Panc1 (cell line): ENCODE results near the gene COL23A1. TPM values are rescaled to one million over a fixed set of nuclear protein-coding genes. Genes with fewer than 3 reads are reported as not detected.

Experiments used
- ATAC-seq: fragments of 200-7000 bp; cut with Tn5 transposase; 2 replicates; pipeline ENCODE4 v1.9.1; 2020; ENCODE audit warnings: mild to moderate bottlenecking, moderate library complexity
- BruUV-seq: library from RNA; stranded (reverse); fragments of 400-500 nt; replicated peaks from 2 replicates; lab custom pipeline; 2021; lab: Mats Ljungman, UMichigan
- CTCF ChIA-PET: fragments of 300-600 bp; sonication (Branson Sonifier 250); formaldehyde crosslinking; loops from one replicate; lab custom pipeline; 2022; ENCODE audit warnings: antibody characterized with exemption; lab: Charles Lee
- POLR2A ChIA-PET: fragments of 300-600 bp; sonication (Branson Sonifier 250); formaldehyde crosslinking; loops from one replicate; lab custom pipeline; 2022; ENCODE audit warnings: antibody characterized with exemption; lab: Charles Lee
- DNase-seq: peaks from one replicate; pipeline ENCODE4 v3.0.0-alpha.2; 2010; ENCODE audit warnings: low read depth, low spot score
- H3K27ac ChIP-seq: 2 replicates; pipeline ENCODE4 v1.5.1; 2011; ENCODE audit warnings: mild to moderate bottlenecking, low read length, inconsistent platforms
- H3K27me3 ChIP-seq: fragments of 200-500 bp; sonication (Bioruptor generic); 2 replicates; pipeline ENCODE4 v1.6.0; 2014; ENCODE audit warnings: low read length, inconsistent platforms; ENCODE audit not compliant: control insufficient read depth, insufficient read depth
- H3K36me3 ChIP-seq: fragments of 200-500 bp; sonication (Bioruptor generic); 2 replicates; pipeline ENCODE4 v1.5.1; 2014; ENCODE audit warnings: inconsistent platforms, mild to moderate bottlenecking, low read length, moderate library complexity; ENCODE audit not compliant: control insufficient read depth, insufficient read depth
- H3K4me1 ChIP-seq: 2 replicates; pipeline ENCODE4 v1.5.1; 2011; ENCODE audit warnings: inconsistent platforms, mild to moderate bottlenecking, low read length, moderate library complexity; ENCODE audit not compliant: control insufficient read depth, insufficient read depth
- H3K4me3 ChIP-seq, 2 experiments: 2 replicates each; pipeline ENCODE4 v1.5.1; 2011 to 2012; ENCODE audit warnings: low read depth in 2 of 2, low read length in 2 of 2, mild to moderate bottlenecking in 2 of 2, inconsistent platforms in 1 of 2, moderate library complexity in 1 of 2
- H3K9me3 ChIP-seq: fragments of 200-500 bp; sonication (Bioruptor generic); 2 replicates; pipeline ENCODE4 v1.5.1; 2014; ENCODE audit warnings: low read depth, mild to moderate bottlenecking, inconsistent platforms, low read length, moderate library complexity; ENCODE audit not compliant: control insufficient read depth, insufficient read depth
- CTCF ChIP-seq: fragments of 450-650 bp; IDR thresholded peaks from 2 replicates; pipeline ENCODE4 v1.5.1; 2017; ENCODE audit warnings: mild to moderate bottlenecking
- POLR2AphosphoS5 ChIP-seq: IDR thresholded peaks from 2 replicates; pipeline ENCODE4 v1.6.1; 2012; ENCODE audit warnings: mild to moderate bottlenecking, low read depth, low read length, moderate library complexity
- SIN3A ChIP-seq: IDR thresholded peaks from 2 replicates; pipeline ENCODE4 v1.6.1; 2012; ENCODE audit warnings: low read depth, mild to moderate bottlenecking, low read length, moderate library complexity, borderline replicate concordance; ENCODE audit not compliant: insufficient read depth
- TCF7L2 ChIP-seq: IDR thresholded peaks from 2 replicates; pipeline ENCODE4 v1.6.1; 2011; ENCODE audit warnings: mild to moderate bottlenecking, low read depth, low read length, inconsistent platforms
- in situ Hi-C: cut with HindIII; loops from 2 replicates; pipeline ENCODE4 v1.10.0; 2016; ENCODE audit warnings: low sequenced_read_pairs, low pct_unique_long_range_greater_than_20kb
- intact Hi-C: fragments of 100-400 bp; cut with micrococcal nuclease; formaldehyde crosslinking; loops from one replicate; pipeline ENCODE4 v1.10.0; 2022; ENCODE audit not compliant: unreplicated experiment
- total RNA-seq: library from RNA; stranded (reverse); gene quantifications from one replicate; pipeline ENCODE4 v1.2.1, GENCODE V29; 2021; ENCODE audit not compliant: unreplicated experiment
- TF ChIP-seq, protein P1 (sequence below), 2 experiments: IDR thresholded peaks; 2 replicates each; pipeline ENCODE4 v1.6.1; 2011 to 2012; ENCODE audit warnings: low read depth in 2 of 2, control low read depth in 1 of 2, low read length in 1 of 2, mild to moderate bottlenecking in 1 of 2, moderate library complexity in 1 of 2; ENCODE audit not compliant: insufficient read depth in 1 of 2

The COL23A1 gene
- total RNA-seq, 1 experiment from 2014 or later = 0.05 TPM

DNA sequence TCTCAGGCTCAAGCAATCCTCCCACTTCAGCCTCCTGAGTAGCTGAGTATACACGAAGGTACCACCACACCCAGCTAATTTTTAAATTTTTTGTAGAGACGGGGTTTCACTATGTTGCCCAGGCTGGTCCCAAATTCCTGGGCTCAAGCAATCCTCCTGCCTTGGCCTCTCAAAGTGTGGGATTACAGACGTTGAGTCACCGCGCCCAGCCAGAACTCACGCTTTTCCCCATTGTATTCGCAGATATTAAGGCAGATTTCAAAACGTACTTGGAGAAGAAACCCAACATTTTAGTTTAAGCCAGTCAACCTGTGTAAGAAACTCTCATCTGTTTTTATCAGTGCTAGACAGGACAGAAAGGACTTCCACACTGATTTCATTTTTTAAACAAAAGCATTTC lies 26.6 kb downstream of the COL23A1 start:
- in situ Hi-C loops (no loop called here), intact Hi-C loops (no loop called here)
- BruUV-seq = no TSS peak
- TF ChIP-seq, protein P1, sequence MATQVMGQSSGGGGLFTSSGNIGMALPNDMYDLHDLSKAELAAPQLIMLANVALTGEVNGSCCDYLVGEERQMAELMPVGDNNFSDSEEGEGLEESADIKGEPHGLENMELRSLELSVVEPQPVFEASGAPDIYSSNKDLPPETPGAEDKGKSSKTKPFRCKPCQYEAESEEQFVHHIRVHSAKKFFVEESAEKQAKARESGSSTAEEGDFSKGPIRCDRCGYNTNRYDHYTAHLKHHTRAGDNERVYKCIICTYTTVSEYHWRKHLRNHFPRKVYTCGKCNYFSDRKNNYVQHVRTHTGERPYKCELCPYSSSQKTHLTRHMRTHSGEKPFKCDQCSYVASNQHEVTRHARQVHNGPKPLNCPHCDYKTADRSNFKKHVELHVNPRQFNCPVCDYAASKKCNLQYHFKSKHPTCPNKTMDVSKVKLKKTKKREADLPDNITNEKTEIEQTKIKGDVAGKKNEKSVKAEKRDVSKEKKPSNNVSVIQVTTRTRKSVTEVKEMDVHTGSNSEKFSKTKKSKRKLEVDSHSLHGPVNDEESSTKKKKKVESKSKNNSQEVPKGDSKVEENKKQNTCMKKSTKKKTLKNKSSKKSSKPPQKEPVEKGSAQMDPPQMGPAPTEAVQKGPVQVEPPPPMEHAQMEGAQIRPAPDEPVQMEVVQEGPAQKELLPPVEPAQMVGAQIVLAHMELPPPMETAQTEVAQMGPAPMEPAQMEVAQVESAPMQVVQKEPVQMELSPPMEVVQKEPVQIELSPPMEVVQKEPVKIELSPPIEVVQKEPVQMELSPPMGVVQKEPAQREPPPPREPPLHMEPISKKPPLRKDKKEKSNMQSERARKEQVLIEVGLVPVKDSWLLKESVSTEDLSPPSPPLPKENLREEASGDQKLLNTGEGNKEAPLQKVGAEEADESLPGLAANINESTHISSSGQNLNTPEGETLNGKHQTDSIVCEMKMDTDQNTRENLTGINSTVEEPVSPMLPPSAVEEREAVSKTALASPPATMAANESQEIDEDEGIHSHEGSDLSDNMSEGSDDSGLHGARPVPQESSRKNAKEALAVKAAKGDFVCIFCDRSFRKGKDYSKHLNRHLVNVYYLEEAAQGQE (IDR thresholded peaks at IDR 0.05; ENCODE audit: insufficient read depth in 1 of 2, low read depth in 2 of 2, low read length in 1 of 2) = no peak
- no peak for TF ChIP-seq POLR2AphosphoS5
- TF ChIP-seq TCF7L2 = no peak
- DNase-seq (no peak), ATAC-seq (no peak)
- H3K4me3 ChIP-seq = no peak overlapping the region
- no peaks in the 10 kb centered on the region for H3K36me3 ChIP-seq
- ChIA-PET POLR2A (no interaction called here), CTCF (interaction anchor here (0.5 kb wide), 1 partner anchor 109 kb away, joined by 3 read pairs; no protein-coding TSS in a partner anchor)
- H3K4me1 ChIP-seq = no peaks in the 10 kb centered on the region
- no peak overlapping the region for H3K27ac ChIP-seq
- H3K9me3 ChIP-seq = no peaks in the 10 kb centered on the region
- no peaks in the 10 kb centered on the region; the same call in 1 of the 2 replicates for H3K27me3 ChIP-seq

DNA sequence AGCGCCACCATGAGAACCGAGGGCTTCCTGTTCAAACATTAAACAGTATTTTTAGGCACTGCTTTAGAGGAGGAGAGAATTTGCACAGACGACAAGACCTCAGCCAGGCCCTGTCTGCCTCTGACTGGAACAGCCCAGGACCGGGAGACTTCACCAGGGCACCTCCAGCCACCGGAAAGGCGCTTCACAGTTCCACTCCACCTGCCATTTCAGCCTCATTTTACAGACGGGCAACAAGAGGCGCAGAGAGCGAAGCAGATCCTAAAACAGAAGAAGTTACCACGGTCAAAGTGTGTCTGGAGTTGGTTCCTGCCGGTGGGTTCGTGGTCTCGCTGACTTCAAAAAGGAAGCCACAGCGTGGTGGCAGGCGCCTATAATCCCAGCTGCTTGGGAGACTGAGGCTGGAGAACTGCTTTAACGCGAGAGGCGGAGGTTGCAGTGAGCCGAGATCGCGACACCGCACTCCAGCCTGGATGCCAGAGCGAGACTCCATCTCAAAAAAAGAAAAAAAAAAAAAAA lies 28.4 kb downstream of the COL23A1 start:
- Histone ChIP-seq H3K4me3 (no peak overlapping the region), H3K4me1 (no peaks in the 10 kb centered on the region), H3K36me3 (no peaks in the 10 kb centered on the region), H3K9me3 (no peaks in the 10 kb centered on the region), H3K27ac (no peak overlapping the region), H3K27me3 (no peaks in the 10 kb centered on the region; the same call in 1 of the 2 replicates)
- in situ Hi-C loops (no loop called here), intact Hi-C loops (no loop called here)
- CTCF ChIA-PET = interaction anchor here (0.7 kb wide), 1 partner anchor 90 kb away, joined by 3 read pairs; no protein-coding TSS in a partner anchor
- ATAC-seq = no peak
- no TSS peak for BruUV-seq
- DNase-seq = no peak
- POLR2A ChIA-PET = no interaction called here
- no peak for TF ChIP-seq TCF7L2
- no peak for TF ChIP-seq SIN3A
- TF ChIP-seq POLR2AphosphoS5 = no peak
- no peak for TF ChIP-seq CTCF
- TF ChIP-seq, protein P1 (IDR thresholded peaks at IDR 0.05; ENCODE audit: insufficient read depth in 1 of 2, low read depth in 2 of 2, low read length in 1 of 2) = no peak
